H4 (cell line): Measurements from ENCODE around the gene CBLN1. TPM values are rescaled to one million over a fixed set of nuclear protein-coding genes. Genes with fewer than 3 reads are reported as not detected.

ENCODE experiments used
- DNase-seq: peaks from one replicate; pipeline ENCODE4 v3.0.0-alpha.2; 2015; ENCODE audit warnings: low spot score
- total RNA-seq: library from RNA; depleted of rRNA; stranded (reverse); fragments of >200 nt; shearing (Covaris generic); gene quantifications from 2 replicates; pipeline ENCODE4 v1.2.3, GENCODE V29; 2014; rRNA removed

Gene CBLN1
- total RNA-seq: 0.41 and 0.68 TPM in 2 replicates

DNA sequence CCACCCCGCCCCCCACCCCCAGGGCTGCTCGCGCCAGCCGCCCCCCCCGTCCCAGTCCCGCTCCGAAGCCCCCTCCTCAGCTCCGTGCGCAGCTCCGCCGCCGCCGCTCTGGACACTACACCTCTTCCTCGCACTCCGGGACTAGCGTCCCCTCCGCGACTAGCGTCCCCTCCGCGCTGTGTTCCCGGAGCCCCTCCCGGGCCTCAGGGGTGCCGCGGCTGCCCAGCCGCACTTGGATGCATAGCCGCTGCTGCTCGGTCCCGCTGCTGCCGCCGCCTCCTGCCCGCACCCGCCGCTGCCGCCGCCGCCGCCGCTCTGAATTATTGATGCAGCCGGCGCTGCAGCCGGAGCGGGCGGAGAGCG, at the start of gene CBLN1:
Gene CBLN1 (minus strand): TSS at position 359 of the 363 bp plus-strand sequence. CDS start 373 bp downstream, outside the sequence.
- DNase-seq: no peak

DNA sequence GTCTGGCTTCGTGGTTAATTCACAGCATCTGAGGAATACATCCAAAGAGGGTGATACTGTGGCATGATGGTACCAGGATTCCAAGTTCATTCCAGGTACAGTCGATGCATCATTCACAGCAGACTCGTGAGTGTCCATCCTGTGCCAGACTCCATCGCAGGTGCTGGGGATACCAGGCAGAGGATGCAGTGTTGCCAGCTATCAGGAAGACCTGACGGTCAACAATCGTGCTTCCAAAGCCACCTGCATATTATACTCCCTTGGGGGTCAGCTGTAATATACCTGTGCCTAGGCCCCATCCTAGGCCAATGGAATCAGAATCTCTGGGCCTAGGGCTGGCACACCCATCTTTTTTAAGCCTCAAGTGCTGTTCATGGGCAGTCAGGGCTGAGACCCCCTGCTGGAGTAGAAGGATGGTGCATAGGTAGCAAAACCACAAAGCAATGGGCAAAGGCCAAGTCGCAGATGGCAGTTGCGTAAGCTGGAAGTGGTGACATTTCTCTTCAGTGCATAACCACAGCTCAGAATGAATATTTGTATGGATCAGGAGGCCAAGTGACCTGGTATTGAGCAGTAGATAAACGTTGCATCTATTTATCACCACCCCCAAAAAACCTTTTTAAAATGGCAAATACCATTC, 49.0 kb upstream of the CBLN1 start:
- DNase-seq: no peak

DNA sequence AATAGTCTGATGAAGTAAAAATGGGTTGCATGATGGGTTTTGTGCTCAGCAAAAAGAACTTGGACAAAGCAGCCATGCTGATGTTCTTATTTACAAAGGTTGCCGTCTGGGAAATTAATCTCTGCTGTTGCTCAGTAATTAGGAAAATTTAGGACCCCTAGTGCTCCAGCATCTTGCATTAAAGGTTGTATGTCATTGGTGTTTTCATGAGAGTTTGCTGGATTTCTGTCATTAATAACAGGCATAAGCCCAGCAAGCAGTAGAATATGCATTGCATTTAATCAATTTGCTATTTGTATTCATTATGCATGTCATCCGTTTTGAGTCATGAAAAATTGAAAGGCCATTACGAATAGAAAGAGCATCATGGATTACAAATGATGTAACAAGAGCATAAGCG, 46.7 kb upstream of the CBLN1 start:
- no peak for DNase-seq

DNA sequence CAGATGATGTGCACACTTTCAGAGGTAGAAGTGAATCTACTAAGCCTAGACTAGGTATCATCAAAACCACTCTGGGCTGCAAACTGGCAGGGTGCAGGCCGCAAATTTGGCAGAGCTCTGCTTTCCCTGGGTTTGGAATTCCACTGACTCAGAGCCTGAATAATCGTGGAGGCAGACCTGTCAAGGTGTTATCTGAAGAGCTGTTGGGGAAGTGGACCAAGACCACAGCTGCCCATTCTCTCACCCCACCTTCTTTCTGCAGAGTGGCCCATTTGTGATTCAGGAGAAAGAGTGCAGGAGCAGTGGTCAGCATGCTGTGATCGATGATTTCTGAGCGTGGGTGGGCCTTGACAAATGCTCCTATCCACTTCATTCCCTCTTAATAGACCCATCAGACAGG, 45.8 kb upstream of the CBLN1 start:
- no peak for DNase-seq

DNA sequence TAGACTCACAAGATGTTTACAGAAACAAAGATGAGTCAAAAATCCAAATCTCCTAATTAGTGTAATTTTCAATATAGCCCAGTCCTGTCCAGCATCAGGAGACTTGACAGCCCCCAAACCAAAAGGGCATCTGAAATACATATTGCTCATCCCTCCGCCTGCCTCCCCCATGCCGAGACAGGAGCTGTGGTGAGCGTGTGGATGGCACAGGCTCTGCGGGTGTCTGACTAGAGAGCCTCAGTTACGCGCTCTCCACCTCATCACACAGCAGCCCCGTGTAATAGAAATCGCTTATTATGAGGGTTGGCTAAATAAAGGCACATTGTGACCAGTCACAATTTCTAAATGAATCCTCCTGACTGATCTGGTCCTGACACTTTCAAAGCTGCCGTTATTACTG, 43.1 kb upstream of the CBLN1 start:
- DNase-seq: no peak

DNA sequence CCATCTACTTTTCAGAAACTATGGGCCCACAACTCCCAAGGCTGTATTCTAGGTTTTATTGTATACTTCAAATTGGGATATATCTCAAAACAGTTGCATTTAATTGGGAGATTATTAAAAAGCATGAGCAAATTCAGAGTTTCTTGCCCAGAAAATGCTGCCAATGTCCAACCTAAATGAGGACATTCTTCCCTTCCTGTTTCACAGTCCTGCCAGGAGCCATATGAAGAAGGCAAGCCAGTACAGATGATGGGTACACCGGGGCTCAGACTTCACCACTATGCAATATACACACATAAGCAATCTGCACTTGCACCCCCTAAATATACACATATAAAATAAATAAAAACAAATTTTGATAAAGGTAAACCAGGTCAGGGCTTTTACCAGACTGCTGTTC, 34.0 kb upstream of the CBLN1 start:
- DNase-seq: no peak

DNA sequence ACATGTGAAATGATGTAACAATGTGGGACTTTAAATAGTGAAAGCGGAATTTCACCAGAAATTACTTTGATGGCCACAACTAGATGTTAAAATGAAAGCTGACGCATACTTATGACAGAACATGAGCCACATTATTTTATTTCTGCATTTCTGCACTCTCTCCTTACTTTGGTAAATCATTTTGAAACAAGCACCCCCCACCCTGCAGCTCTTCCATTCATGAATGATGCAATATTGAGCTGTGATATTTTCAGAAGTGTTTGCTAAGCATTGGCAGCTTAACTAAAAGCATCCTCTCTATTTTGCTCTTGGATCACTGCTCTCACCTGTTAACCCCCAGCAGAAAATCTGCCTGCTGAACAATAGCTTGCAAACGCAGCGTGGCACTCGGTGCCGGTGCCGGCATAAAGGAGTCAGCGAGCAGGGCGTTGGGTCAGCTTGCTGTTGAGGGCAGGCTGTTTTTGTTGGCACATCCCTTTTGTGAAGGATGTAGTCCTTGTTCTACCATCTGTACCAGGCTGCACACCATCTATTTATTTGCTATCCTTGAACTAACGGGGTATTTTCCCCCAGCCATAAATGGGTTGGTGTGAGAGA, 30.8 kb upstream of the CBLN1 start:
- DNase-seq: no peak

DNA sequence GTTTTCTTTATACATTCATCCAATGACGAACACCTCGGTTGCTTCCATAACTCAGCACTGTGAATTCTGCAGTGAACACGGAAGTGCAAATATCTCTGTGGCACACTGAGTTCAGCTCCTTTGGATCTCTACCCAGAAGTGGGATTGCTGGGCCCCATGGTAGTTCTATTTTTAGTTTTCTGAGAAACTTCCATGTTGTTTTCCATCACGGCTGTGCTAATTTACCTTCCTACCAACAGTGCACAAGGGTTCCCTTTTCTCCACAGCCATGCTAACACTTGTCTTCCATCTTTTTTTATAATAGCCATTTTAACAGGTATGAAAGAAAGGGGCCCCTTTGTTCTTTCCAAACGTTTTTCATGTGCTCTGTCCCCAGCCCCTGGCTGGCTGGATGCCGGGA, 30.2 kb upstream of the CBLN1 start:
- no peak for DNase-seq

DNA sequence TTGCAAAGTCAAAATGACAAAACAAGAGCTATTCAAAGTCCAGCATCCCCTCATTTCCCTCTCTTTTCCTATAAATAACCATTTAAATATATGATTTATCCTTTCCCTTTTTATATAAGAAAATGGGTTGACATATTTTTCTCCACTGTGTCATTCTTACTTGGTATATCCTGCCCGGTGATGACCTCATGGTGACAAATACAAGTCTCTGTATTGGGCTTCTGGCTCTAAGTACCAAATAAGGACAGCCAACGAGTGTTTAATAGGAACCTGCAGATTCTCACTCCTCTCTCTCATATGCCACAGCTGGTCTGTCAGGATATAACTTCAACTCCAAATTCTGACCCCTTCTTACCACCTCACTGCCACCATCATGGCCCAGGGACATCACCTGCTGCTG, 25.5 kb upstream of the CBLN1 start:
- DNase-seq: no peak

DNA sequence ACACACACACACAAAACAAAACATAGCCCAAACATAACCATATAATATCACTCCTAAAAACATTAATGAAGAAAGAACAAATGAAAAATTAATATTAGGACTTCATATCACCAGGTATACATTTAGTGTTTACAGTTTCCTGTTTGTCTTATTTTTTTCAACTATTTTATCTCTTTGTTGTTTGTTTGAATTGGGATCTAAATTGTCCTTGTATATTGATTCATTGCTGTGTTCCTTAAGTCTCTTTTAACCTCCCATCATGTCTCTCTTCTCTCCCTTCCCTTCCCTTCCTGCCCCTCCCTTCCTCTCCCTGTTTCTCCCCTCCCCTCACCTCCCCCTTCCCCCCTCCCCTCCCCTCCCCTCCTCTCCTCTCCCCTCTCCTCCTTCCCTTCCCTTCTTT, 23.8 kb upstream of the CBLN1 start:
- DNase-seq: no peak

DNA sequence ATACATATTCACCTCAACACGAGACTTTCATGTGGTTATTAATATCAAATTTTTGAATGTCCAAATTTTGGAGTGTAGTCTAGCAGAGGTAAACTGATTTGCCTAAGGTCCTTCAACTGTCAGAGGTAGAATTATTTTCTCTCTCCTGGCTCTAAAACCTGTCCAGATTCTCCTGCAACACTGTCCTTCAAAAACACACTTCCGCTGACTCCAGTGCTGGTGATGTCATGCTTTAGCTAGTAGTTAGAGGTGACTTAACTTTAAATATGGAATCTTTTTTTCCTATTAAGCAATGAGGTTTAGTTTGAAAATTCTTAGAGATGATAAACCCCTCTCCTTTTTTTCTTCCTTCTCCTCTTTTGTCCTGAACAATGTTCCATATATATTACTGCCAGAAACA, 10.8 kb upstream of the CBLN1 start:
- DNase-seq: no peak

DNA sequence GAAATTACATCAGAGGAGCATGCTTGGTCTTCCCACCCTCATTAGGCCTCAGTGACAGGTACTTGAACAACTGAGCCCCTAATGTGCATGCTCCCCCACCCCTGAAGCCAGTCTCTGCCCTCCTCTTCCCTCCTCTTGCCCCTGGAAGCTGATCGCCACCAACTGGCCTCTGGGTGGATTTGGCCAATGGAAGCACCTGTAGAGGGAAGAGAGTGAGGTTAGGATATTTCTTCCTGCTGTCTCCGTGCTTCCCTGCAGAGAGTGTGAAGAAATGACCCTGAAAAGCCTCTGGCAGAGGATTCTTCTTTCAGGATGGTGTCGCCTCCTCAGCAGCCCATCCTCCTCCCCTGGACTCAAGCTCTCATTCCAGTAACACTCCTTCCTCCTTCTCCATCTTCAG, 5.9 kb upstream of the CBLN1 start:
- DNase-seq: no peak

DNA sequence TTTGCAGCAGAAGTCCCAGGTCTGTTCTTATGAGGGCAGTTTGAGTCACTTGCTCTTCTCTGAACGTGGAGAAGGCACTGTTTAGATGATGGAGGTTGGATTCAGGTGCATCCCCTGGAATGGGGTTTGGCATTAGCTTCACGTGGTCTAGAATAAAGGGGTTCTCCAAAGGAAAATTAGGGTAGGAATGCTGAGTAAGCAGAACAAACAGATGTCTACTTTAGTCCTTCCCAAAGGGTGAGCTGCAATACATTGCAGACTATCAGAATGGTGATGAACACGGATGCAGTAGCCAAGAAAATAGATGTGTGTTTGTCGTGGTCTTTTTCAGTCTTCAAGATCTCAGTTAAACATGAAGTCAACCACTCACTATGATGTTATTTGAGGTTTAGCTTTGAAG, 3.3 kb upstream of the CBLN1 start:
- DNase-seq: no peak

DNA sequence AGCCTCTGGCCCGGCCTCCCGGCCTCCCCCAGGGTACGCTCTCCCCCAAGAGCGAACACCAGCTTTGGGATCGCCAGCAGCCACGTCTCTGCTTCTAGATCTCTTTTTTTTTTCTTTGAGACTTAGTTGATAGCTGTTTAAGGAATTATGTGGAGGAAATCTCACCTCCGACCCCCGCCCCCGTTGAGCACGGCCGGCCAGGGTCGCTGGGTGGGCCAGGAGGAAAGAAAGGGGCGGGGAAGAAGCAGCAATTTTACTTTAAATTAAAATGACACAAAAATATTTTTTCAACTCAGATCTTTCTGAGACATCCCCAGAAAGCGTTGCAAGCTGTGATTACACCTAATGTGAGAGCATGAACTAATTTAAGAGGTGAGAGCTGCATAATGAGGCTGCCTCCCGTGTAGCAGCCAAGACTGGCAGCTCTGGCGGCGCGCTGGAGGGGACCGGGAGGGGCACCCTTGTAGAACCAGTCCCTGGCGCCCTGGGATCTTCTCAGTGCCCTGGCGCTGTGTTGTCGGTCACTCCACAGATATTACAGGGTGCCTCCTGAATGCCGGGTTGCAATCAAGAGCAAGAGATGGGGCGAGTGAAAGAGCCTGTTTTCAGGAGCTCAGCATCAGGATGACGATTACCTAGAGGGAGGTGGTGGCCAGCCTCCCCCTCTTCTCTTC, 1.9 kb upstream of the CBLN1 start:
- DNase-seq: no peak

DNA sequence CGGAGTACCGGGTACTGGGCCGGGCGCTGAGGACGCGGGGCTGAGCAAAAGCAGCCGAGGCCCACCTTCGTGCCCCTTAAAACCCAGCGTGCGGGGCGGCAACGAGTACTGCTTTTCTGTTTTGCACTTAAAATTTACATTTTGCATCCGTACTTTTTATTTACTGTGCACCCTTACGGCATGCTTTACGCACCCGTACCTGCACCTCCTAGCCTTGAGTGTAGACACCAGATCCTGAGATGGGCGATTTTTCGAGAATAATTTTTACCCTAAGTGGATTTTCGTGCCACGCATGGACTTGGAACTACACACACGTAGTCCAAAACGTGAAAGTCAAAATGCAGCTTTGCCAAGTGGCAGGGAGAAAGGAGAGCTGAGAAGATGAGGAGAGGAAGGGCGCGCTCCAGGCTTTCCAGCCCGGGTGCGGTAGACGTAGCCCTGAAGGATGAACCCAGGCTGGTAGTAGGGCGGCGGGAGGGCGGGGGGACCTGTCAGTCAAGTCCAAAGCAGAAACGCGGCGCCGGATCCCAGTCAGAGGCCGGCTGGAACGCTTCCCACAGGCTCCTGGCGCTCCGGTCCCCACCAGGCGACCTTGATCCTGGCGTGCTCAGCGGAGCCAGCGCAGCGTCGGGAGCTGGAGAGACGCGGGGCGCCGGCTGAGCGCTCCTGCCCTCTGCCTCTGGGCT, 1.2 kb upstream of the CBLN1 start:
- DNase-seq: no peak

DNA sequence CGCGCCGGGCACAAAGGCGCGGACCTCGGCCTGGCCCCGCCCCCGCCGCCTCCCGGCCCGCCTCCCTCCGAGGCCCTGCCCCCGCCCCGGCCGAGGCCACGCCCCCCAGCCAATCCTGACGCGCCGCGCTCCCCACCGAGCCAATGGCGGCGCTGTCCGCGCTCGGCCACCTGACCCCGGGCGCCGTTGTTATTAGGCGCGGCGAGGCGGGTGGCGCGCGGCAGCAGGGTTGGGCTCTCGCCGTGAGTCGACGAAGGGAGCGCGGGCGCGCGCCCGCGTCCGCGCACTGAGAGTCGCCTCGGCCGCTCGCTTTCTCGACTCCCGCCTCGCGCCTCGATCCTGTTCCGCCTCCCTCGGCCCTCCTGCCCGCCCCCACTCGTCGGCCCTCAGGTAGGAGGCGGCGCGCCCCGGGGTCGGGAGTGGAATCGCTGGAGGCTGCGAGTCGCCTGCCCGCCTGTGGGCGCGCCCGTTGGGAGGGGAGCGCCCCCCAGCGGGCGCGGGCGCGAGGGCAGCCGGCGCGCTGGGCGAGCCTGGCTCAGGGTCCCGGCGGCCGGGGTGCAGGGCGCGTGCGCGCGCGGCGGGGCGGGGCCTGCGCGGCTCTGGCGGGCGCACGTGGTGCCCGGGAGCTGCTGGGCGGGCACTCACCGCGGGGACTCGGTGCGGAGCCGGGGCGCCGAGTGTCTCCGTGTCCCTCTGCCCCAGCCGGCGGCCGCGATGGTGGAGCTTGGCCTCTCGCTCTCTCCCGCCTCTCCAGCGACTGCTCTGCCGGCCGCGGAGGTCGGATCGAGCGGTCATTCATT, 405 bp upstream of the CBLN1 start:
- peak; percentile 85 for DNase-seq

DNA sequence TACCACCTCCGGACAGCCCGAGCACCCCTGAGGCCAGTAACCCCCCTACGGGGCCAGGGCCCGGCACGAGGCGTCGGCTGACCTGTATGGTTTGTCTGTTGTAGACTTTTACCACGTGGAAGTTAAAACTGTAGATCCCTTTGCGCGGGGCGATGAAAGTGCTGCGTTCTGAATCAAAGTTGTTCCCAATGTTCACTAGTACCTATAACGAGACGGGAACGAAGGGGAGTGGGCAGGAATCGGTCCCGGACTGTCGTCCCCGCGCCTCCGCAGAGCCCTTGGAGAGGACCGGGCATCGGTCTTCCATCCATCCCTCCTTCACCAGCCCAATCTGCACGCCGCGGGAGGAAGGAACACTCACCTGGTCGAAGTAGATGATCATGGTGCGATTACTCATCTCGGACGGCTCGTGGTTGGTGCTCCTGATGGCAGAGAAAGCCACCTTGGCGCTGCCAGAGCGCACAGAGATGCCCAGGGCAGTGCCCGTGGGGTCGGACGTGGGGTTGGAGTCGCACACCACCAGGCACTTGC, 732 bp downstream of the CBLN1 start:
- DNase-seq: no peak

DNA sequence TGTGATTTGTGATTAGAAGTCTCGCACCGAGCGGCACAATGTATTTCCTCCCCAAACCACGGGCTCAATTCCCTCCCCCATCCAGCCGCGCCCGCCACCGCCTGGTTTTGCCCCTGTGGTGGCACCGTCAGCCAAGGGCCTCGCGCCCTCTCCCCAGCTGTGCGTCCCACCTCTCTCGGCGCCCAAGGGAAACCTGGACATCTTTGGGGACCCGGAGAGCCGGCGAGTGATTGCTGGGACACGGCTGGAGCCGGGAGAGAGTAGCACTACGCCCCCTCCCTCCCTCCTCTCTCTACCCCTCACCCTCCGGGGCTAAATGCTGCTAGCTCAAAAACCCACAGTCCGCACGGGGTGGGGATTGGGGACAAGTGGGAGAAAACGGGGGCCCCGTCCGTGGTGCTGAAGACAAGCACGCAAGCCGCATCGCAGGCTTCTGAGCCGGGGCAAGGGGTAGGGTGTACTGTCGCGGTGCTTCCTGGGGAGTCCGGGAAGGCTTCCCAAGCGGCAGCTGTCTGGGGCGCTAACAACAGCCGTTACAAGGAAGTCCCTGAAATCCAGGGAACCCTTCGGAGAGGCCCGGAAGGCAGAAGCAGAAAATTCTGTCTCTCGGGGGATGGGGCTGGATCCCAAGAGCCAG, 1.4 kb downstream of the CBLN1 start:
- no peak for DNase-seq

DNA sequence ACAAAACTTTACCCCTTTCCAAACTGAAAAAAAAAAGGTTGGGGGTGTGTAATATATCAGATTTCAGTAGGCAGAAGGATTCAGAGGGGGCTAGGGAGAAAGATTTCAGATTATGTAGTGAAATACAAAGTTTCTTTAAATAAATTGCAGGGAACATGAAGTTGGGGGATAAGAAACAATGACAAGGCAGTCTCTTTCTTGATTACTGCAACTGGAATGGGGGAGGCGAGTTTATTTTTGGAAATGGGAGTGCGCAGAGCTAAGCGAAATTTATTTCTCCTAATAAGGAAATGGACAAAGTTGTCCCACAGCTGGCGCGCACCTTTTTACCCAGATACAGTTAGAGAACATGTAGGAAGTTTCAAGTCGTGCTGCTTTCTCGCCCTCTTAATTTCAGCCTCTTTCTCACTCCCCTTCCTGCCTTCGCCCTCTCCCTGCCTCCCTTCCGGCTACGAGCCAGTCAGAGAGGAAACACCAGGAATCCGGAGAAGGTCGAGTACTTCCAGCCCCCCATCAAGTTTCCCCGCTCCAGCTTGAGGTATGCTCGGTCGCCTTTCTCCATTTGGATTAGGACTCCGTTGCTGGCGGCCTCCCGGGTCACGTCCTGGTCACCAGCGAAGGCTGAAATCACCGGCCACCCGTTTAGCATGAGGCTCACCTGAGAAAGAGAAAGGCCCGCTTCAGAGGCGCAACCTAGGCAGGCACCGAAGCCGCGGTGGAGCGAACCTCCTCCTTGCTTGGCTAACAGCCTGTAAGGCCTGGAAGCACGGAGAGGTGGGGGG, 2.5 kb downstream of the CBLN1 start:
- DNase-seq: no peak

DNA sequence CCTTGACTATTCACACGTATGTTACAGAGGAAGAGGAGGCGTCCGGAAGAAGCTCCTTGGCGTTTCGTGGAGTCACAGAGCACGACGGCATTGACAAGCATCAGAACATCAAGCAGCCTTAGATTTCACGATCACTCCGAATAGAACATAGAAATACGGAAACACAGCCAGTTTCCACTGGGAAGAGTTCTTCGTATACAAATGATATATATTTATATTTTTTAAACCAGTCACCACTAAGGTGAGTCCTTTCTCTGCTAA, 3.1 kb downstream of the CBLN1 start:
- no peak for DNase-seq
